ENCODE data around the gene MEI1.

MEI1 gene

DNA sequence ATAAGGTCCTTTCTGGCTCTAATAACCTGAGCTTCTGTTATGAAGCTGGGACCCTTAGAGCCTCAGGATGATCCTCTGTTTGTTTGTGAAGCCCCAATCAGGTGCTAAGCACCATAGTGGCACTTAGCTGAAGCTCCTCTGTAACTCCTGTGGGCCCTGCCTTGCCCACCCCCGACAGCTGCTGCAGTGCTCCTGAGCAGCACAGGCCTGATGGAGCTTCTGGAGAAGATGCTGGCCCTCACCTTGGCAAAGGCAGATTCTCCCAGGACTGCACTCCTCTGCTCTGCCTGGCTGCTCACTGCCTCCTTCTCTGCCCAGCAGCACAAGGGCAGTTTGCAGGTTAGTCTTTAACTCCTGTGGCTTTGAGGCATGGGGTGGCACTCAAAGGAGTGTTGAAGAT is 82.2 kb downstream of the MEI1 start:
- peak overlapping the region; percentile 77 for H3K4me2 ChIP-seq (ENCODE audit: low read depth, low read length, poor library complexity, severe bottlenecking)
- no peaks in the 10 kb centered on the region for H3F3A ChIP-seq (ENCODE audit: low read depth)
- no peak for TF ChIP-seq EZH2phosphoT487 (IDR thresholded peaks at IDR 0.05; ENCODE audit: borderline replicate concordance)
- TF ChIP-seq, protein P1, sequence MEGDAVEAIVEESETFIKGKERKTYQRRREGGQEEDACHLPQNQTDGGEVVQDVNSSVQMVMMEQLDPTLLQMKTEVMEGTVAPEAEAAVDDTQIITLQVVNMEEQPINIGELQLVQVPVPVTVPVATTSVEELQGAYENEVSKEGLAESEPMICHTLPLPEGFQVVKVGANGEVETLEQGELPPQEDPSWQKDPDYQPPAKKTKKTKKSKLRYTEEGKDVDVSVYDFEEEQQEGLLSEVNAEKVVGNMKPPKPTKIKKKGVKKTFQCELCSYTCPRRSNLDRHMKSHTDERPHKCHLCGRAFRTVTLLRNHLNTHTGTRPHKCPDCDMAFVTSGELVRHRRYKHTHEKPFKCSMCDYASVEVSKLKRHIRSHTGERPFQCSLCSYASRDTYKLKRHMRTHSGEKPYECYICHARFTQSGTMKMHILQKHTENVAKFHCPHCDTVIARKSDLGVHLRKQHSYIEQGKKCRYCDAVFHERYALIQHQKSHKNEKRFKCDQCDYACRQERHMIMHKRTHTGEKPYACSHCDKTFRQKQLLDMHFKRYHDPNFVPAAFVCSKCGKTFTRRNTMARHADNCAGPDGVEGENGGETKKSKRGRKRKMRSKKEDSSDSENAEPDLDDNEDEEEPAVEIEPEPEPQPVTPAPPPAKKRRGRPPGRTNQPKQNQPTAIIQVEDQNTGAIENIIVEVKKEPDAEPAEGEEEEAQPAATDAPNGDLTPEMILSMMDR (conservative IDR thresholded peaks at IDR 0.05; ENCODE audit: low read length) = no peak
- no peaks in the 10 kb centered on the region for H3K9me3 ChIP-seq (ENCODE audit: insufficient read depth, low read depth, low read length)
- H3K79me2 ChIP-seq (ENCODE audit: insufficient read depth, low read length) = no peaks in the 10 kb centered on the region; the same call in 1 of the 2 replicates
- H2AFZ ChIP-seq (ENCODE audit: low read length) = peak overlapping the region; percentile 85; the same call in 1 of the 2 replicates
- no peaks in the 10 kb centered on the region for H3K27me3 ChIP-seq (ENCODE audit: insufficient read depth, low read length, poor library complexity, severe bottlenecking)
- peak overlapping the region; percentile 75 for H3K9ac ChIP-seq (ENCODE audit: low read depth, low read length, poor library complexity, severe bottlenecking)
- H3K4me3 ChIP-seq (ENCODE audit: low read length, poor library complexity, severe bottlenecking) = peak overlapping the region; percentile 74
- peaks cover 24% of the 10 kb centered on the region for H3K4me1 ChIP-seq (ENCODE audit: insufficient read depth, low read length, poor library complexity, severe bottlenecking)
- no peaks in the 10 kb centered on the region for H3K36me3 ChIP-seq (ENCODE audit: insufficient read depth, low read length)
- no peaks in the 10 kb centered on the region for H3K9me2 ChIP-seq (replicated peaks; ENCODE audit: low read depth, low read length)
- H4K20me1 ChIP-seq (ENCODE audit: insufficient read depth, low read length, poor library complexity, severe bottlenecking) = no peaks in the 10 kb centered on the region

DNA sequence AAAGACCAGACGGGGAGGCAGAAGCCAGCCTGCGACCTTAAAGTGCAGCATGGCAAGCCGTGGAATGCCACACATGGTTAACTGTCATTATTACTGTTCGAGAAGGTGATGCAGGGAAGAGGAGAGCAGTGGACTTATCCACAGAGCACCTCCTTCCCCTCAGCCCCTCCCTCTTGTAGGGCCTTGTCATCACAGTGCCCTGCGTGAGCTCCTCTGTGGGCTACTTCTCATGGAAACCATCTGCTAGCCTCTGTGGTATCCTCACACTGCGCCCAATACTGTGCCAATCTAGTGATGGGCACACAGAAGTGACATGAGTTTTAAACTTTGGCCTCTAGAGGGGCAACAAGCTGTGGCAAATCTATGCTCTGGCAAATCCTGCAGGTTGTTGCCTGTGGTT is 83.0 kb downstream of the MEI1 start:
- no peaks in the 10 kb centered on the region for H3K9me3 ChIP-seq (ENCODE audit: insufficient read depth, low read depth, low read length)
- H3K27me3 ChIP-seq (ENCODE audit: insufficient read depth, low read length, poor library complexity, severe bottlenecking) = no peaks in the 10 kb centered on the region
- no peaks in the 10 kb centered on the region for H3K36me3 ChIP-seq (ENCODE audit: insufficient read depth, low read length)
- H3K4me2 ChIP-seq (ENCODE audit: low read depth, low read length, poor library complexity, severe bottlenecking) = peak overlapping the region; percentile 77
- H3K4me3 ChIP-seq (ENCODE audit: low read length, poor library complexity, severe bottlenecking) = peak overlapping the region; percentile 74
- no peak overlapping the region for H2AFZ ChIP-seq (ENCODE audit: low read length)
- H3K9ac ChIP-seq (ENCODE audit: low read depth, low read length, poor library complexity, severe bottlenecking) = peak overlapping the region; percentile 75
- TF ChIP-seq, protein P1 (conservative IDR thresholded peaks at IDR 0.05; ENCODE audit: low read length) = 0 out of 2 replicates have a peak, but pooled peaks have one; percentile 25
- no peak for TF ChIP-seq EZH2phosphoT487 (IDR thresholded peaks at IDR 0.05; ENCODE audit: borderline replicate concordance)
- H3K79me2 ChIP-seq (ENCODE audit: insufficient read depth, low read length) = no peaks in the 10 kb centered on the region; the same call in 1 of the 2 replicates
- H4K20me1 ChIP-seq (ENCODE audit: insufficient read depth, low read length, poor library complexity, severe bottlenecking) = no peaks in the 10 kb centered on the region
- H3K4me1 ChIP-seq (ENCODE audit: insufficient read depth, low read length, poor library complexity, severe bottlenecking) = peaks cover 24% of the 10 kb centered on the region
- H3F3A ChIP-seq (ENCODE audit: low read depth) = no peaks in the 10 kb centered on the region
- no peaks in the 10 kb centered on the region for H3K9me2 ChIP-seq (replicated peaks; ENCODE audit: low read depth, low read length)

DNA sequence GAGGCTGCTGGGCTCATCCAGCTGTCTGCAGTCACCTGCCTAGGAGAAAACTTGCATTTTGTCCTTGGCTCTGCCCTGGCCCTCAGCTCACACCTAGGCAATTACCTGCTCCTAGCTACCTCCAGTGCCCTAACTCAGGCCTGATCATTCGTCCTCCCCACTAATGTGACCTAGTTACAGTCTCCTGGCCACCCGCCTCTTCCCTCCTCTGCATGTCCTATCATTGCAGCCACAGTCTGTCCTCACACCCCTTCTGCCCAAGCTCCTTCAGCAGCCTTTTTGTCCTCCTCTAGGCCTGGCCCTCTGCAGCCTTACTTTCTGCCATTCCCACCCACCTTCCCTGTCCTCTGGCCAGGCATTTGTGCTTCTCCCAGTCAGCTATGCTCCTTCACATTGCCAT is 83.4 kb downstream of the MEI1 start:
- Histone ChIP-seq H3K36me3 (ENCODE audit: insufficient read depth, low read length) (no peaks in the 10 kb centered on the region), H3K4me3 (ENCODE audit: low read length, poor library complexity, severe bottlenecking) (peak overlapping the region; percentile 74), H3K79me2 (ENCODE audit: insufficient read depth, low read length) (no peaks in the 10 kb centered on the region; the same call in 1 of the 2 replicates), H3K4me1 (ENCODE audit: insufficient read depth, low read length, poor library complexity, severe bottlenecking) (peaks cover 24% of the 10 kb centered on the region), H3K9me3 (ENCODE audit: insufficient read depth, low read depth, low read length) (no peaks in the 10 kb centered on the region), H3K27me3 (ENCODE audit: insufficient read depth, low read length, poor library complexity, severe bottlenecking) (no peaks in the 10 kb centered on the region), H4K20me1 (ENCODE audit: insufficient read depth, low read length, poor library complexity, severe bottlenecking) (no peaks in the 10 kb centered on the region), H3K9ac (ENCODE audit: low read depth, low read length, poor library complexity, severe bottlenecking) (peak overlapping the region; percentile 75), H3K9me2 (replicated peaks; ENCODE audit: low read depth, low read length) (no peaks in the 10 kb centered on the region), H3K4me2 (ENCODE audit: low read depth, low read length, poor library complexity, severe bottlenecking) (peak overlapping the region; percentile 77), H2AFZ (ENCODE audit: low read length) (no peak overlapping the region), H3F3A (ENCODE audit: low read depth) (no peaks in the 10 kb centered on the region)
- TF ChIP-seq EZH2phosphoT487 (IDR thresholded peaks at IDR 0.05; ENCODE audit: borderline replicate concordance) = no peak
- TF ChIP-seq, protein P1 (conservative IDR thresholded peaks at IDR 0.05; ENCODE audit: low read length) = no peak

All from Loucy (cell line).